ENCODE results near the gene MAML2.
A peak's percentile ranks its signal among the peaks of the same experiment; 100 is the strongest.

Gene MAML2

DNA sequence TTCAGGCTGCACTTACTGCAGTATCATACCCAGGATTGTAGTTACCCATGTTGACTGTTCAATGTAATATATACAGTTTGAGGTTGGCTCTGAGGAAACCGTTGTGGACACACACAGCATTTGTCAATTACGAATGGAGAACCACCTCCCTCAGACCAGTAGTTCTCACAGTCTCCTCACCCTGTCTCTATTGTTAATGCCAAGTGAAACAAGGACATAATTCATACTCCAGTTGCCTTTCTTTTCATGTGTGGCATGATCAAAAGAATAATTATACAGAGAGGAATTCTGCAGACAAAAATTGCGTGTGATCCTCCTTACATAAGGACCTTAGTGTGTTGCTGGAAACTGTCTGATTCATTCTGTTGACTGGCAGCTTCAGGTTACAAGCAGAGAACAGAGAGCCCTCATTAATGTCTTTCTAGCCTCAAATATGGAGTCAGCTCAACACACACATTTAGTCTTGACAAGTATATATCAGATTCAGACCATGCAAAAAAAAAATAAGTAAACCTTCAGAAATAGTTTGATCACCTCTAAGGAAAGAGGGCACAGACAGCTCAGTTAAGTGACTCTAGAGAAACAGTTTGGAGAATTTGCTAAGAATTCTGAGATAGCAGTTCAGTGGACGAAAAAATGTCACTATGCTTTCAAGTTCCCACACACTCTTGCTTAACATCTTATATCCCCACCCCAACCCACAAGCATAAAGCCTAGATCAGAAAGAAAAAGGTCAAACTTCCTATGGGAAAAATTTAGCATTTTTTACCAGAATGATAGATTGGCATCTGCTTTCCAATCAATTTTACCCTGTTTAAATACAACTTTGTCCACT lies 96.1 kb downstream of the MAML2 start:
- DNase-seq (ENCODE audit: insufficient read length, low spot score) (no peak), FAIRE-seq (peak; percentile 23)

DNA sequence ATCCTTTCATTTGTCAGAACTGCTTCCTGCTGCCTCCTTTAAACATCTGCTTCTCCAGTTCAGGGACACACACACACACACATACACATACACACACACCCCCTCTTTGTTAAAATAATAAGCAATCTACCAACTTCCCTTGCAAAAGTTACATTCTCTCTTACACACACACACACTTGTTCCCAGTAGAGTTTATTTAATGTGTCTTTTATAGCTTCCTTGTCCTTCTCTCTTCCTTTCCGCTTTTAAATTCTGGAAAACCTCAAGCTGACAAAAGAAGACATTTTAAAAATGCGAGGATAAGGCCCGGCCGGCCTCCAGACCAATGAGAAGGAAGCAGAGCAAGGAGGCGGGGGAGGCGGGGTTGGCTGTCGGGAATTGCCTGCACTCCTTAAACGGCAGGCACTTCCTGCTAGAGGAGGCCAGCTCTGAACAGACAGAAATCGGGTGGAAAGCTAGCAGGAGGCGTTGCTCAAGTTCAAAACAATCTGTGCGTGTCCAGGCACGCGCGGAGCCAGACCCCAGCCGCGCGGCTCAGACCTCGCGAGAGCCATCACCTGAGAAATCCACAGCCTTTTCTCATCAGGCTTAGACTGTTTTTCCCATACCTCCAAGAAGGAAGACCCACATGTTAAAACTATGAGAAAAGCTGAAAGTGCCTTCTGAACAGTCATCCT lies 99.9 kb downstream of the MAML2 start:
- peak; percentile 97 for FAIRE-seq
- DNase-seq (ENCODE audit: insufficient read length, low spot score) = peak; percentile 42

DNA sequence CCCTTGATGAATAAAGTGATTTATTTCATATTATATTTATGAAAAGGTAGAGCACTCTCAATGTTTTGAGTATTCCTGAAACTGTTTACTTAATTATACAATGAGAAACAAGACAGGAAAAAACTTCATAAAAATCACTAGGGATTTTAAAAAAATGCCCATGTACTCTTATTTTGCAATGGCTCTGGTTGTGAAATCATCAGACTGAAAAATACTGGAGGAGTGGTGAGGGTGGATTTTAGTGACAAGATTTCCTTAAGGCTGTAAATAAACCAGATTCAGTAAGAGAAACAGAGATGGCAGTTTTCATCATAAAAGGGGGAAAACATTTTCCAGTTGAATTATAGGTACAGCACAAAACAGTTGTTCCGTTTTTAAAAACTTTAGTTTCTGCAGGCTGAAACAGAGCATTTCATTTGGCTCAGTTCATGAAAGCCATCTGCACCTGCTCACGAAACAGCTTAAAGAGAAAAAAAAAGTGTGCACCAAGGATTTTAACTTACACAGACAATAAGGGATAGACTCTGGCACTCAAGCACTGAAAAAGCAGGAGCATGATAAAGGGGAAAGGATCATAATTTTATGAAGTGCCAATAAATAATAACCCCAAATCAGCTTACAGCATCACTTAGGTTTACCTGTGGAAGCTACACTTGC lies 100.7 kb downstream of the MAML2 start:
- FAIRE-seq = peak; percentile 21
- no peak for DNase-seq (ENCODE audit: insufficient read length, low spot score)

DNA sequence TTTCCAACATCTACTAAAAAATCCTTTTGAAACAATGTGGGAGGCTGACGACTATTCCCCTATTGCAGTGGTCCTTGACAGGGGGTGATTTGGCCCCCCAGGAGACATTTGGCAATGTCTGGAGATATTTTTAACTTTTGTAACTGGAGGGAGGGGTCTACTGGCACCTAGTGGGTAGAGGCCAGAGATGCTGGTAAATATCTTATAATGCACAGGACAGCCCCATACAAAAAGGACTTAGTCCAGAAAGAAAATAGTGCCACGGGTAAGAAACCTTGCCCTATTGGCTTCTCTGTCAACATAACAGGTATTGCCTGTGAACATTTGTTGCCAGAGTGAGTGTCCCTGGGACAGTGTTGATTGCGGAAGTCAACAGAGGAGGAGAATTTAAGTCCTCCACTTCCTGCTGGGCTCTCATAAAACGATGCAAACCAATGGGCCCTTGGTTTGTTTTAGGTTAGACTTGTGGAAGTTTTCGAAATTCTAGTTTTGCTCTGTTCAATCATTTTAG lies 101.6 kb downstream of the MAML2 start:
- no peak for DNase-seq (ENCODE audit: insufficient read length, low spot score)
- FAIRE-seq = no peak

DNA sequence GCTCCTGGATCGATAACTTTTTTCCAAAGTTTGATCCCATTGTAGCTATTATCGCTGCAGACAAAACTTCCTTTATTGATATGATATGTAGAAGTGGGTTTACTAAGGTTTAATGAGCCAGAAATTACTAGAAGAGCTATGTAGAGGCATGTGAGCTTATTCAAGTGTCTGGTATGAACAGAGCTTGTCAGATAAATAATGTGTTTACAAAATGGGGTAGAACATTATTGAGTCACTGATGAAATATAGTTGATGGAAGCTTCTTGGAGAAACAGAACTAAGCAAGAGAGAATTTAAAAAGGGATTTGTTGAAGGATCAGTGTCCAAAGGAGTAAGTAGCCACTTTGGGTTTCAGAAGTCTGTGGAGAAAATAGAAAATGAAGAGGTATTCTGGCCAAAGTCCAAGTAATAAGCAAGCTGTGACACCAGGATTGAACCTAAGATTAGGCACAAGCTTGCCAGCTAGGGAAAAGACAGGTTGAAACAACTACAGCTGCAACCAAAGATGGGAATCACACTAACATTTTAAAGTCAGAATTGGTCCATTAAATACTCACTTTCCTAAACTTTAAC lies 104.3 kb downstream of the MAML2 start:
- FAIRE-seq (no peak), DNase-seq (ENCODE audit: insufficient read length, low spot score) (no peak)

DNA sequence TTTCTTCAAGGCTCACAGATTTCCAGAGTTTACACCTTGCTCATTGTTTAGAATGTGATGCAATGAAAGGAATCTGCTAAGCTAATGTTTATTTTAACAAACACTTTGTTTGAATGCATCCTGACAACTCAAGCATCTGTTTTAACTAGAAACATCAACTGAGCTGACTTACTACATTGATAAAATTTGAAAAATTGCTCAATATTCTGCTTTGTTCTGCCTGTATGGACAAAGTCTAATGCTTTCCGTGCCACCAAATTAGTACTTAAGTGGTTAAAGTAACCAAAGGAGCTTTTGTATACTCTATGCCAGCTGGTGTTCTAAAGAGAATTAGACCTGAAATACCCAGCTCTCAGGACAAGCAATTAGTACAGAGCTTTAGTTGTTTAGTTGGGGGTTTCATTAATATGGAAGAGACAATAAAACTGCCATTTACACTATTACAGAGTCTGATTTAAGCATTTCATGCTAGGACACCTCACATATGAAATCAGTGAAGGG lies 105.2 kb downstream of the MAML2 start:
- FAIRE-seq = no peak
- DNase-seq (ENCODE audit: insufficient read length, low spot score) = no peak

DNA sequence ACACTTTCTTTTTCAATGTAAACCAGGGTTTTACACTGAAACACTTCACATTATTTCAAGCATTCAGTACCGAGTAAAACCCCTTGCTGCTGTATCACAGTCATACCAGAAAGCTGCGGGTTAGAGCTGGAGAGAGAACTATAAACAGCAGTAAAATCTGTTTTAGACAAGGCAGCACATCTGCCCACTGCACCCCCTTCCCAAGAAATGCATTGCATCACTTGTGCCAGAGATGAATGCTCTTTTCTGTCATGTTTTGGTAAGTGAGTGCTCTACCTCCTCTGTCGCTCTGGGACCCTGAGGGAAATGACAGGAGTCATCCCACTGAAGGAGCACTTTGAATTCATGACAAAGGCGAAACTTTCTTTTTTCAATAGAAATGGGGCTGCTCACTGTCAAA lies 107.2 kb downstream of the MAML2 start:
- FAIRE-seq (no peak), DNase-seq (ENCODE audit: insufficient read length, low spot score) (no peak)

DNA sequence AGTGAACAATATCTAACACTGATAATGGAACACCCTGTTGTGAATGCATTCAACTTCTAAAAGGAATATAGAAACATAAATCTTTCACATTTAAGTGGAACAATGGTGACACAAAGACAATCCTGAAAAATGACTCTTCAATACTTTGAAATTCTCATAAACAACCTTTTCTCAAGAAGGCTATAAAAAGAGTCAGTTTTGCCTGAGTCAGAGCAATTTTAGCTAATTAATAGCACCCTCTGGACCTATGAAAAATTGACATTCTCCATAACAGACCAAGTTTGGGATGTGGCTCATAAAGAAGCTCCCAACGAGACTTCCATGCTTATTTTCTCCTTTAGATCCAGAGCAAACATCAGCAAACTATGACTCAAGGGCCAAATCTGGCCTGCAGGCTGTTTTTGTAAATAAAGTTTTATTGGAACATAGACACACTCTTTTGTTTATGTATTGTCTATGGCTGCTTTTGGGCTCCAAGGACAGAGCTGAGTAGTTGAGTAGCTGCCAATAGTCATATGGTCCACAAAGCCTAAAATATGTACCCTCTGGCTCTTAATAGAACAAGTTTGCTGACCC lies 108.0 kb downstream of the MAML2 start:
- no peak for FAIRE-seq
- no peak for DNase-seq (ENCODE audit: insufficient read length, low spot score)

DNA sequence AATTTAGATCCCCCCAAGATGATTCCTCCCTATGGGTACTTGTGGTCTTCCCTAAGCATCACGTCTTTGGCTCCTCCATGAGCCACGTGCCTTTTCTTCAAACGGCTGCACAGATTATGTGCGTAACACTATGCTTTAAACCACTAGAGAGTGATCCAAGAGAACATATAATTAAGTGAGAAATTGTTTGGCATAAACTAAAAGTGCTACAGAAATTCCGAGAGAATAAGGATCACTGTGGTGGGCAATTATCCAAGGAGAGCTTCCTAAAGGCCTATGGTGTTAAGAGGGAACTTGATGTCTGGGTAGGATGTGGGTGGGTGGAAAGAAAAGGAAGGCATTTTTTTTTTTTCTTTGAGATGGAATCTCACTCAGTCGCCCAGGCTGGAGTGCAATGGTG lies 110.9 kb downstream of the MAML2 start:
- DNase-seq (ENCODE audit: insufficient read length, low spot score) = no peak
- no peak for FAIRE-seq

DNA sequence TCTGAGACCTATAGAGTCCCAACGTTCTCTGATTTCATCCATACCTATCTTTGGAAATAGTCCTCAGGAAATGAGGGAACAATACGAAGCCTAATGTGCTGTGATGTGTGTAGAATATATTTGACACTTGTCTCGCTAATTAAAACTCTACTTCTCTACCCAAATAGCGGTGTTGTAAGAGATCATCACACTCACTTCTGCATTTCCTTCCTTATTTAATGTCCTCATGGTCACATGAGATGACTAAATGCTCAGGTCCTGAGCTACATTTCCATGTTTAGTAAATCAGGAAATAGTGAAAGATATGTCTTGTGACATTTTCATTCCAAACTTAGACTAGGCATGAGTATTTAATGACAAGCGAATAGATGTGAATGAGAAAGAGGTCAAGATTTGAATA lies 112.3 kb downstream of the MAML2 start:
- no peak for DNase-seq (ENCODE audit: insufficient read length, low spot score)

DNA sequence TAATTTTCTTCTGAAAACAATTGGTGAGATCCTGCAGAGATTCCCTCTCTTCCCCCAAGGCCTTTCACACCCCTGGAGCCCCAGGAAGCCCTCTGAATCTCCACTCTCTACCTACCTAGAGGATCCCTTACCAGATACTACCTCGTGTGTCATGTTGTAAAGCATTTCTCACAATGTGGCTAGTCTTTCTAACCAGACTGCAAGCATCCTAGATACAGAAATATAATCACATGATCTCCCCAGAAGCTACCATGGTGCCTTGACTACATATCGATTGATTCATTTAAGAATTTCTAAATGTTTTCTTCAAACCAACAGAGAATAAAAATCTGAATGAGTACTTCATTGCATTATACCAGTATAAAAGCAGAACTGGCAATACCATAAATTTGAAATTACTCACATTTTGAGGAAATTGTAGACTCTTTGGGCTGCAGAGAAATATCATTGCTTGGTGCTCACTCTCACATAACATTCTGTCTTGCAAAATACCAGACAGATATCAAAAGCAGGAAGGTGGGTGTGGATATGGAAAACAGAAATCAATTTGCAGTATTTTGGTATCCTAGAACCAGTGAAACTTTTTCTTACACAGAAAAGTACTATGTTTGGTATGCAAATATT lies 113.5 kb downstream of the MAML2 start:
- FAIRE-seq (peak; percentile 14), DNase-seq (ENCODE audit: insufficient read length, low spot score) (no peak)

More for the DNA sequence above, 112.3 kb downstream of the MAML2 start:
- FAIRE-seq = no peak

DNA sequence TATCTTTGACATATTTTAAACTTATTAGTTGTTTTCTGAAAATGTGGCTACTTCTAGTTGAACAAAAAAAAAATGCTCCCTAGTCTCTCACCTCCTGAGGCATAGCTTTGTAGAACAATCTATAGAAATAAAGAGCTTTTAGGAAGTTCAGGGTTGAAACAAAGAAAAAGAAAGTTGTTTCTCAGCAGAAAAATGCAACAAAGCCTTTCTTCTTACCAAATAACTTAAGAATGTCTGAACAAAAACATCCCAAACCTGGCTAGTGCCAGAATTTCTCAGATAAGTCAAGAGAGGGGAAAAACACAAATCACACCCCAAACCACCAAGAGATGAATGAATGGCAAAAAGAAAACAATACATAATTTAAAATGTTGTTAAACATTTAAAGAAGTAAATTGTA lies 114.1 kb downstream of the MAML2 start:
- no peak for FAIRE-seq
- DNase-seq (ENCODE audit: insufficient read length, low spot score) = no peak

DNA sequence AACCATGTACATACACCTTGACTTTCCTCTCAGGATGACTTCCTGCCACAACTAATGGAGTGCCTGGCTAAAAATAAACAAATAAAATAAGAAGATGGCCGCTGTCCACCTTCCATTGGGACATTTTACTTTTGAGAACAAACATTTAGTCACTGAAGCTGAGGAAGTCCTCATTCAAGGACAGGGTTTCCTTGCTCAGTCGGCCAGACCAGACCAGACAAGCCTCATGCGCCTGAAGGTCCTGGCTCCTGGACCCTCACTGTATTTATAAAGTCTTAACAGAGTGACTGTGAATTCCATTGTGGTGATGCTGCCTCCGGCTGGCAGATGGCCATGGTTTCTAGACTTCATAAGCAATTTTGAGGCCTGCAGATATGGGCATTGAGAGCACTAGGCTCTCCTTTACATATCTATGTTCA lies 114.5 kb downstream of the MAML2 start:
- DNase-seq (ENCODE audit: insufficient read length, low spot score) = no peak
- no peak for FAIRE-seq

DNA sequence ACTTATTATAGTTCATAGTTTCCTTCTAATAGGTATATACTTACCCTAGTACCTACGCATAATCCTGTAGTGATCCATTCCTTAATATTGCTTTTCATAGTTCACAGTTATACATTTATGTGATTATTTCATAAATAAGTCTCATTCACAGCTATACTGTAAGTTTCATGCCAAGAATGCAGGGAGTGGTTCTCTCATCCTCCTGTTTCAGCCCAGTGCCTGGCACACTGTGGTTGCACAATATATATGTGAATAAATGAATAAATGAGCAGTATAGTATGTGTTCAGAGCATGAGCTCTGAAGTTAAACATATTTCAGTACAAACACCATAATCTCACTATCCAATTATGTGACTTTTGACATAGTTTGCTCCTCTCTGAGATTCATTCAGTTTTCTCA lies 115.8 kb downstream of the MAML2 start:
- DNase-seq (ENCODE audit: insufficient read length, low spot score) (no peak), FAIRE-seq (no peak)

DNA sequence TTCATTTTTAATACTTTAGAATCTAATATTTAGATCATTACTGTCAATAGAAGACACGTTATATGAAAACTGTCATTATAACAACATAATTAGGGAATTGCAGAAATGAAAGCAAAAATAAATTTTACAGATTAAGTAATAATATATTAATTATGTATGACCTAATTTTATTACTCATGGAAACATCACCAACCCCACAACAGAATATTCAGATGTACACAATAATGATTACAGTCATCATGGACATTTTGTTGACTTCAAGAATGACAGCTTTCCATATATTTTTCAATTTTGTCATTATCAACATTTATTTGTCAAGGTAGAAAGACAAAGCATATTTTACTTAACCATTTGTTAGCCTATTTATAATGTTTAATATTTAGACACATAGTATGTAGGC lies 119.9 kb downstream of the MAML2 start:
- DNase-seq (ENCODE audit: insufficient read length, low spot score) (no peak), FAIRE-seq (no peak)

DNA sequence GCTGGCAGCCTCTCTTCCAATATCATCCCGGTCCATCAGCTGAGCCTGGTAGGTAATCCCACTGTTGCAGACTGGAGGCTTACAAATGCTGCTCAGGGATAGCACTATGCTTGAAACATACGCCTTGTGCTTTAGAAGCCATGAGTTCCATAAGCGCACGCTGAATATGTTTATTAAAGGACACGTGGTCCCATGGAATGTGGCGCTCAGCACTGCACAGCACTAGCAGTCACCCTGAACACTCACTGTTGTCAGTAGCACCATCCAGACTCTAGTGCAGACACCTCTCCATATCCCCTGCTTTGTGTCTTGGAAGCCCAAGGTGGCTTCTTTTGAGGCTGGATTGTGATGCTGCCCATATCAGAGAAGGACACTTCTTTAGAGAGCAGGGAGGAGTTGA lies 120.9 kb downstream of the MAML2 start:
- DNase-seq (ENCODE audit: insufficient read length, low spot score) (no peak), FAIRE-seq (no peak)

DNA sequence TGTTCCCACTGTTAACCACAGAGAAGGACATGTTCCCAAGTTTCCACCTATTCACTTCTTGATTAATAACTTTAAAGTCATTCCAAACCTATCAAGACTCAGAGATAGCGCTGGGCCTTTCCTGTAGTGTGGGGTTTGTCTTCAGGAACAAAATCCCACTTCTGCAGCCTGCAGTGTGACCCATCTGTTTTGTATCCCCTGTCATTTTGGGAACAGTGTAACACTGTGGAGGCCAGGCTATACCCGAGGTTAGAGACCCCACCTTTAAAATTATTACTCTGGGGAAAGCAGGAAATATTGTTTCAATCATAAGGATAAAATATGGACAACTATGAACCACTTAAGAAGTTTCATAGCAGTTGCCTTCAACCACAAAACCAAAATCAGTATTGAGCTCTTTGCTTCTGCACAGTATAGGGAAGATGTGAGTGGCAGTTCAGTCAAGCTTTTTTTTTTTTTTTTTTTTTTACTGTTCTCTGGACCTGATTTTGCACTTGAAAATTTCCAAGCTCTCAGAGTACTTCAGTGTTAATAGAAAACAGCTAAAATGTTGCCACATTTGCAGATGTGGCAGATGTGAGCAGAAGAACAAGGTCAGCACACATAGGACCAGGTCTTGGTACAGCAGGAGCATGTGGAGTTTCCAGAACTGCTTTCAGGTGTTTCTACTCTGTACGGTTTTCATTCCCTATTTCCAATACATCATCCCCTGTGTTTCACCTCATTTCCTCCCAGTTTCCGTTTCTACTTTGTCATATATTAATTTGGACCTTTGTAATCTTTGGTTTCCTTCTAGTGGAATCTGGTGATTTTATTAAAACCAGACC lies 121.5 kb downstream of the MAML2 start:
- FAIRE-seq (no peak), DNase-seq (ENCODE audit: insufficient read length, low spot score) (no peak)

DNA sequence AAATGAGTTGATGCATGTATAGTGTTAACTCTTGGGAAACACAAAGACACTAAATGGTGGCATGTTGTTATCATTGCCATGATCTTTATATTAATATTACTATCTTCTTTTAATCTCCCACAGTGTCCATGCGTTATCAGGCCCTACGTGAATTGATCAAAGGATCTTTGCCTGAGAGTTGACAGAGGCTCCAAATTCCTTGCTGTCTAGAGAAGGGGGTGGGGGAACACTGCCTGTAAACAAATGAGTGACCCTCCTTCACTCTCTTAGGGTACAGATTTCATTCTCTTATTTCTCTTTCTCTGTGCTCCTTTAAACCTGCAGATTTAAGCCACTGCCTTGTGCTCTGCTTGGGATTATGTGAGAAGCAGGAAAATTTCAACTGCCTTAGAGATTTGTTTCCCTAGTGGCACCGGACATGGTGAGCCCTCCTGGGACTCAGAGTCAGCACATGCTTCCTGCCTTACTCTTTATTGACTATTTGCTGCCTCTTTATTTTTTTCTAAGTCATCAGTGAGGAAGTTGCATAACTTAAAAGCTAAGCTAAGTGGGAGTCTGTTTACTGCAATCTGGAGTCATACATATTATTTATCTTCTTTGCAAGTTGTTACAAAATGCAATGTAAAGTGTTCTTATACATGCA lies 122.9 kb downstream of the MAML2 start:
- FAIRE-seq (no peak), DNase-seq (ENCODE audit: insufficient read length, low spot score) (no peak)

DNA sequence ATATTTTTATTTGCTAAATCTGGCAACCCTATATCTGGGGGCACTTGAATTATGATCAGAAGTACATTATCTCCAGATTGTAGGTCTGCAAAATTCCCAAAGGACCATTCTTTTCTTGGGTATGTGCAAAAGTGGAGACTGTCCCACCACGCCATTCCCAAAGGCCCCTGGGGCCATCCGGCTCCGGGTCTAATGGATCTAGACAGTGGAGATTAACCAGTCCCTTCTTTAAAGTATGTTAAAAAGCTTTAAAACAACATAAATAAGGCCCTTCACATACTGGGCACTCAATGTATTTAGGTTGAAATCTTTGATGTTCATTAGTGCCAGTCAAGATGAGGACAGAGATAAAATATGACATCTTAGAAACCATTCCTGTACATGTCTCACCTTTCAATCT lies 124.1 kb downstream of the MAML2 start:
- FAIRE-seq (no peak), DNase-seq (ENCODE audit: insufficient read length, low spot score) (no peak)
